NB4 (cell line): ENCODE data around the gene BRWD1.

Experiments used
- POLR2A ChIP-seq: IDR thresholded peaks from 2 replicates; pipeline ENCODE4 v1.6.1; 2011; ENCODE audit warnings: mild to moderate bottlenecking; ENCODE audit not compliant: insufficient read length; ENCODE audit errors: extremely low read depth
- TF ChIP-seq, protein P1 (sequence below): IDR thresholded peaks from one replicate; pipeline ENCODE4 v1.5.1; 2012; ENCODE audit warnings: low read depth, low read length

DNA sequence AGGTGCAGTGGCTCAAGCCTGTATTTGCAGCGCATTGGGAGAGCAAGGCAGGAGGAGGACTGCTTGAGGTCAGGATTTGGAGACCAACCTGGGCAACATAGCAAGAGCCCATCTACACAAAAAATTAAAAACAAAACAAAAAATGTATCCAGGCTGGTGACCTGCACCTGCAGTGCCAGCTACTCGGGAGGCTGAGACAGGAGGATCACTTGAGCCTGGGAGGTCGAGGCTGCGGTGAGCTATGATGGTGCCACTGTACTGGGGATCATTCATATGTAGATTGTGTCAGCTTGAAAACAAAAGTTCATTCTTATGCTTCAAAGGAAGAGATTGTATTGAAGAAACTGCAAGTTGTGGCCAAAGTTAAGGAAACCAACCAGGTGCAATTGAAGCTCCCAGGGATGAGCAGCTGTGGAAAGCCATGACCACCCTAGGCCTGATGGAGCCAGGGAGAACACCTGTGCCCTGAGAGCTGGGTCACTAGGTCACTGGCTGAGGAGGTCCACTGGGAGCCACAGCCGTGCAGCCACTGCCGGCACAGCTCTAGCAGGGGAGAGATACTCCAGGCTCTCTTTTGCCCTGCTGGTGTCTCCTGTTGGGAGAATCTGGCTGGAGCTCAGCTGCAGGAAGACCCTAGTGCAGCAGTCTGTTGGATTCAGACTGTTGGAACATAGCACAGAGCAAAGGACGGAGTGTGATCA is 13.3 kb upstream of the BRWD1 start:
- TF ChIP-seq, protein P1, sequence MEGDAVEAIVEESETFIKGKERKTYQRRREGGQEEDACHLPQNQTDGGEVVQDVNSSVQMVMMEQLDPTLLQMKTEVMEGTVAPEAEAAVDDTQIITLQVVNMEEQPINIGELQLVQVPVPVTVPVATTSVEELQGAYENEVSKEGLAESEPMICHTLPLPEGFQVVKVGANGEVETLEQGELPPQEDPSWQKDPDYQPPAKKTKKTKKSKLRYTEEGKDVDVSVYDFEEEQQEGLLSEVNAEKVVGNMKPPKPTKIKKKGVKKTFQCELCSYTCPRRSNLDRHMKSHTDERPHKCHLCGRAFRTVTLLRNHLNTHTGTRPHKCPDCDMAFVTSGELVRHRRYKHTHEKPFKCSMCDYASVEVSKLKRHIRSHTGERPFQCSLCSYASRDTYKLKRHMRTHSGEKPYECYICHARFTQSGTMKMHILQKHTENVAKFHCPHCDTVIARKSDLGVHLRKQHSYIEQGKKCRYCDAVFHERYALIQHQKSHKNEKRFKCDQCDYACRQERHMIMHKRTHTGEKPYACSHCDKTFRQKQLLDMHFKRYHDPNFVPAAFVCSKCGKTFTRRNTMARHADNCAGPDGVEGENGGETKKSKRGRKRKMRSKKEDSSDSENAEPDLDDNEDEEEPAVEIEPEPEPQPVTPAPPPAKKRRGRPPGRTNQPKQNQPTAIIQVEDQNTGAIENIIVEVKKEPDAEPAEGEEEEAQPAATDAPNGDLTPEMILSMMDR = no peak
- TF ChIP-seq POLR2A = no peak
